HepG2 (cell line): ENCODE measurements around the gene PRR12. TPM values are rescaled to one million over a fixed set of nuclear protein-coding genes. Genes with fewer than 3 reads are reported as not detected.
A peak's percentile ranks its signal among the peaks of the same experiment; 100 is the strongest.

ENCODE experiments used
- ATAC-seq: fragments of 200-7000 bp; cut with Tn5 transposase; 3 replicates; pipeline ENCODE4 v1.9.1; 2020; ENCODE audit warnings: mild to moderate bottlenecking, moderate library complexity
- BruUV-seq: library from RNA; stranded (reverse); fragments of 400-500 nt; replicated peaks from 2 replicates; lab custom pipeline; 2021; lab: Mats Ljungman, UMichigan
- CTCF ChIA-PET: fragments of 300-600 bp; formaldehyde crosslinking; extraction: SDS; loops from one replicate; lab custom pipeline; 2021; ENCODE audit warnings: low total read pairs, inconsistent platforms, low intra/inter-chr PET ratio; lab: Yijun Ruan, JAX
- POLR2A ChIA-PET: fragments of 350-600 bp; sonication (Branson Sonifier 250); formaldehyde crosslinking; loops from one replicate; lab custom pipeline; 2020; ENCODE audit warnings: antibody characterized with exemption, inconsistent platforms; lab: Yijun Ruan, JAX
- DNase-seq: peaks from one replicate; pipeline ENCODE4 v3.0.0-alpha.2; 2015; ENCODE audit warnings: low spot score
- FAIRE-seq: peaks from 3 replicates; lab custom pipeline; 2011; peaks lifted over from hg19 to GRCh38; lab: Jason Lieb, UNC
- H2AFZ ChIP-seq: one replicate; pipeline ENCODE4 v1.6.1; 2011; ENCODE audit warnings: low read length, inconsistent platforms
- H3K27ac ChIP-seq: fragments of 300-600 bp; 3 replicates; pipeline ENCODE4 v1.8.0; 2011; ENCODE audit warnings: mixed run types, mild to moderate bottlenecking, mixed read lengths, low read length, inconsistent platforms; ENCODE audit not compliant: insufficient read depth; ENCODE audit errors: extremely low read length
- H3K27me3 ChIP-seq, 2 experiments: fragments of 200-600 bp in 1 of 2; 2 replicates in 1 of 2; 3 replicates in 1 of 2; pipeline versions ENCODE4 v1.6.0 to v1.8.0; 2011; ENCODE audit warnings: low read length in 2 of 2, mild to moderate bottlenecking in 2 of 2, moderate library complexity in 2 of 2, inconsistent platforms in 1 of 2; ENCODE audit not compliant: insufficient read depth in 2 of 2, control insufficient read depth in 1 of 2
- H3K36me3 ChIP-seq, 2 experiments: fragments of 200-600 bp in 1 of 2; replicated peaks in 1 of 2; 2 replicates in 1 of 2; 3 replicates in 1 of 2; pipeline versions ENCODE4 v1.5.1 to v1.8.0; 2011; ENCODE audit warnings: low read length in 2 of 2, inconsistent platforms in 1 of 2; ENCODE audit not compliant: insufficient read depth in 2 of 2, control insufficient read depth in 1 of 2
- H3K4me1 ChIP-seq: 2 replicates; pipeline ENCODE4 v1.5.1; 2012; ENCODE audit warnings: low read length, inconsistent platforms; ENCODE audit not compliant: insufficient read depth
- H3K4me2 ChIP-seq: 2 replicates; pipeline ENCODE4 v1.6.0; 2011; ENCODE audit warnings: low read depth, low read length, inconsistent platforms
- H3K4me3 ChIP-seq, 3 experiments: fragments of 200-600 bp in 1 of 3; sonication (generic), shearing (Covaris generic) in 1 of 3; replicated peaks in 1 of 3; 2 replicates each; pipeline ENCODE4 v1.5.1; 2011 to 2016; ENCODE audit warnings: low read length in 3 of 3, inconsistent platforms in 2 of 3, low read depth in 2 of 3, mild to moderate bottlenecking in 2 of 3, control low read depth in 1 of 3, mixed read lengths in 1 of 3; ENCODE audit not compliant: insufficient read depth in 1 of 3
- H3K79me2 ChIP-seq: one replicate; pipeline ENCODE4 v1.6.1; 2011; ENCODE audit warnings: low read length, inconsistent platforms; ENCODE audit not compliant: insufficient read depth
- H3K9ac ChIP-seq: 2 replicates; pipeline ENCODE4 v1.6.0; 2011; ENCODE audit warnings: mild to moderate bottlenecking, low read depth, low read length, inconsistent platforms; ENCODE audit not compliant: insufficient read depth
- H3K9me3 ChIP-seq: 2 replicates; pipeline ENCODE4 v1.5.1; 2012; ENCODE audit warnings: mild to moderate bottlenecking, low read length
- H4K20me1 ChIP-seq: 2 replicates; pipeline ENCODE4 v1.6.0; 2011; ENCODE audit warnings: inconsistent platforms, mild to moderate bottlenecking, low read length, moderate library complexity; ENCODE audit not compliant: insufficient read depth
- AGO2 ChIP-seq: fragments of 200-400 bp; formaldehyde crosslinking; optimal IDR thresholded peaks from 2 replicates; pipeline ENCODE3; 2017; ENCODE audit warnings: mild to moderate bottlenecking, low read depth, low read length, moderate library complexity
- CREB1 ChIP-seq, 2 experiments: fragments of 450-650 bp in 1 of 2; IDR thresholded peaks; 2 replicates each; pipeline ENCODE4 v1.6.1; 2016 to 2017; ENCODE audit warnings: control low read depth in 1 of 2, mild to moderate bottlenecking in 1 of 2, missing compliant biosample characterization in 1 of 2, missing genetic modification characterization in 1 of 2
- HNF4G ChIP-seq, 2 experiments: sonication (generic) in 1 of 2; formaldehyde crosslinking in 1 of 2; IDR thresholded peaks; 2 replicates each; pipeline versions ENCODE4 v1.4.0 to v1.6.1; 2011 to 2020; ENCODE audit warnings: borderline replicate concordance in 2 of 2, low read depth in 2 of 2, mild to moderate bottlenecking in 2 of 2, low read length in 1 of 2, missing genetic modification reagents in 1 of 2, moderate library complexity in 1 of 2
- POLR2G ChIP-seq: fragments of 200-400 bp; formaldehyde crosslinking; IDR thresholded peaks from 2 replicates; pipeline ENCODE4 v1.6.1; 2018; ENCODE audit warnings: mild to moderate bottlenecking, low read depth, low read length, moderate library complexity
- SIN3B ChIP-seq: fragments of 150-350 bp; IDR thresholded peaks from 2 replicates; pipeline ENCODE4 v1.6.1; 2014; ENCODE audit warnings: low read length
- SRY ChIP-seq: sonication (generic); formaldehyde crosslinking; IDR thresholded peaks from 2 replicates; pipeline ENCODE4 v1.8.0; 2022; ENCODE audit warnings: mild to moderate bottlenecking, missing genetic modification reagents
- STAG1 ChIP-seq: sonication (generic); formaldehyde crosslinking; IDR thresholded peaks from 2 replicates; pipeline ENCODE4 v1.4.0; 2020; ENCODE audit warnings: missing genetic modification reagents
- ZC3H4 ChIP-seq: sonication (generic); formaldehyde crosslinking; IDR thresholded peaks from 2 replicates; pipeline ENCODE4 v1.4.0; 2020; ENCODE audit warnings: missing genetic modification reagents, borderline replicate concordance
- ZNF136 ChIP-seq: sonication (generic); formaldehyde crosslinking; IDR thresholded peaks from 2 replicates; pipeline ENCODE4 v1.8.1; 2022; ENCODE audit warnings: low read depth, mild to moderate bottlenecking, moderate library complexity, missing genetic modification reagents
- ZNF354B ChIP-seq: sonication (generic); formaldehyde crosslinking; IDR thresholded peaks from 2 replicates; pipeline ENCODE4 v1.8.0; 2022; ENCODE audit warnings: mild to moderate bottlenecking, missing genetic modification reagents
- ZNF629 ChIP-seq: sonication (generic); formaldehyde crosslinking; conservative IDR thresholded peaks from 2 replicates; pipeline ENCODE4 v1.5.0; 2020; ENCODE audit warnings: missing genetic modification reagents
- WGBS: methylation state at CpG from one replicate; pipeline ENCODE4 v1.1.6; 2017; ENCODE audit warnings: low lambda C conversion rate; 5-methylcytosine and 5-hydroxymethylcytosine counted together
- in situ Hi-C: cut with HindIII; loops from 2 replicates; pipeline ENCODE4 v1.10.0; 2017; ENCODE audit warnings: low pct_unique_long_range_greater_than_20kb; ENCODE audit not compliant: extremely low pct_ligation_motif_present
- intact Hi-C: fragments of 100-400 bp; cut with micrococcal nuclease; formaldehyde crosslinking; loops from one replicate; pipeline ENCODE4 v1.10.0; 2022; ENCODE audit not compliant: unreplicated experiment
- polyA plus RNA-seq, 8 experiments: library from polyadenylated mRNA; depleted of rRNA in 3 of 8; stranded (reverse) in 7 of 8; unstranded in 1 of 8; fragments of >200 nt; fragmentation: Illumina TruSeq in 4 of 8; extraction: Trizol in 4 of 8; gene quantifications; 2 replicates each; pipeline versions ENCODE4 v1.2.1 to v1.2.3, GENCODE V29; 2011 to 2016; ENCODE audit warnings: low read depth in 4 of 8, missing spikeins in 1 of 8, mixed read lengths in 1 of 8; ENCODE audit not compliant: insufficient read depth in 1 of 8
- total RNA-seq, 5 experiments: library from RNA; depleted of rRNA; stranded (reverse); fragments of >200 nt; fragmentation: Illumina TruSeq; extraction: Trizol; gene quantifications; 2 replicates each; pipeline ENCODE4 v1.2.3, GENCODE V29; 2016; ENCODE audit warnings: low read depth in 1 of 5

Gene PRR12
- total and polyA plus RNA-seq, 2 of the 13 experiments (the other 11 are each of a cell fraction or from before 2014, with no cell fraction given): 0.62 to 1.5 TPM

GRCh38 chr19:49658566-49659442 is 67.8 kb downstream of the PRR12 start:
- Histone ChIP-seq H3K9ac (no peak overlapping the region), H3K27me3 (no peaks in the 10 kb centered on the region), H3K79me2 (no peaks in the 10 kb centered on the region), H3K27ac (no peak overlapping the region), H4K20me1 (peaks cover under 1% of the 10 kb centered on the region; the same call in 1 of the 2 replicates), H3K36me3 (peaks cover 27 to 79% of the 10 kb centered on the region in 2 experiments), H2AFZ (no peak overlapping the region), H3K9me3 (no peaks in the 10 kb centered on the region), H3K4me3 (no peak overlapping the region), H3K4me1 (peaks cover 22% of the 10 kb centered on the region), H3K4me2 (no peak overlapping the region)
- CTCF ChIA-PET: no interaction called here
- DNase-seq (no peak), ATAC-seq (no peak), FAIRE-seq (no peak)
- TF ChIP-seq ZNF629 (CRISPR knock-in tag) (peak; percentile 88), AGO2 (peak; percentile 70), STAG1 (CRISPR knock-in tag) (no peak), POLR2G (0 out of 2 replicates have a peak, but pooled peaks have one; percentile 24), SRY (CRISPR knock-in tag) (0 out of 2 replicates have a peak, but pooled peaks have one; percentile 29)
- intact Hi-C loops (no loop called here), in situ Hi-C loops (no loop called here)
- no TSS peak for BruUV-seq
- 98% methylated on average over 6 of the region's 12 CpGs for WGBS
- POLR2A ChIA-PET: interaction anchor here (1.1 to 2.1 kb wide), 2 partner anchors 16 to 18 kb away, joined by 3 to 7 read pairs; partner anchors contain the start of gene SCAF1

- Histone ChIP-seq H3K4me1 (peaks cover 27% of the 10 kb centered on the region), H3K79me2 (peaks cover 13% of the 10 kb centered on the region), H3K27me3 (no peaks in the 10 kb centered on the region; a peak in 1 of 5 replicates), H4K20me1 (peaks cover 5% of the 10 kb centered on the region; the same call in 1 of the 2 replicates), H3K4me3 (no peak overlapping the region), H3K9ac (no peak overlapping the region), H3K9me3 (no peaks in the 10 kb centered on the region), H3K36me3 (peaks cover 18 to 65% of the 10 kb centered on the region in 2 experiments), H3K4me2 (no peak overlapping the region)
- no peak for FAIRE-seq
- in situ Hi-C loops (no loop called here), intact Hi-C loops (no loop called here)
- no peak for DNase-seq
- no peak for ATAC-seq
- POLR2A ChIA-PET: interaction anchor here (1.6 to 3.1 kb wide), 2 partner anchors 13 to 19 kb away, joined by 4 to 15 read pairs; partner anchors contain the start of genes RRAS and SCAF1
- WGBS: 94% methylated on average over 15 of the region's 15 CpGs
- TF ChIP-seq CREB1 (IDR thresholded peaks at IDR 0.05) (no peak), CREB1 (CRISPR knock-in tag; IDR thresholded peaks at IDR 0.05) (no peak), SIN3B (no peak), ZC3H4 (CRISPR knock-in tag) (no peak), ZNF354B (CRISPR knock-in tag) (no peak), ZNF136 (CRISPR knock-in tag) (no peak), HNF4G (IDR thresholded peaks at IDR 0.05; ENCODE audit: borderline replicate concordance, low read depth, low read length) (no peak), HNF4G (CRISPR knock-in tag; IDR thresholded peaks at IDR 0.05; ENCODE audit: borderline replicate concordance, low read depth) (no peak)
- TF ChIP-seq, all 625 proteins: peak for 0
- Histone ChIP-seq H3K27ac (no peak overlapping the region), H2AFZ (no peak overlapping the region)
- BruUV-seq: no TSS peak
- CTCF ChIA-PET: no interaction called here
These were observed 69.5 kb downstream of the PRR12 start for GRCh38 chr19:49660338-49660961.
